ENCODE measurements around the gene MARVELD3. TPM values are rescaled to one million over a fixed set of nuclear protein-coding genes. Genes with fewer than 3 reads are reported as not detected.
"Not testable (repeated sequence)": the region's sequence is repeated elsewhere in the genome, so short reads cannot be mapped to it uniquely, and the experiment has no call there.

MARVELD3 gene
- total and polyA plus RNA-seq, 2 of the 8 experiments (the other 6 are each of a cell fraction or from before 2014, with no cell fraction given) = 18.0 to 34.8 TPM

- not testable (repeated sequence) for H4K8ac ChIP-seq (ENCODE audit: extremely low read depth, insufficient read depth, low read length); H2BK5ac ChIP-seq (ENCODE audit: low read depth, low read length); H3K36me3 ChIP-seq (ENCODE audit: control insufficient read depth in 2 of 4, insufficient read depth in 4 of 4, low read length in 3 of 4); H2AK5ac ChIP-seq (ENCODE audit: low read depth, low read length); H4K20me1 ChIP-seq (replicated peaks in 1 of 2; ENCODE audit: control insufficient read depth in 1 of 2, insufficient read depth in 2 of 2, low read length in 2 of 2); H3K4me1 ChIP-seq (replicated peaks in 1 of 4; ENCODE audit: control insufficient read depth in 3 of 4, insufficient read depth in 4 of 4, low read length in 3 of 4); H4K5ac ChIP-seq (ENCODE audit: insufficient read length, low read depth, low read length); H3K14ac ChIP-seq (ENCODE audit: insufficient read length); H2BK20ac ChIP-seq (ENCODE audit: low read length); H3K4me3 ChIP-seq (ENCODE audit: extremely low read depth in 1 of 4, insufficient read depth in 2 of 4, low read depth in 3 of 4, low read length in 4 of 4); FAIRE-seq; H3K79me2 ChIP-seq (ENCODE audit: control insufficient read depth in 1 of 2, insufficient read depth in 2 of 2, low read length in 2 of 2); H3K18ac ChIP-seq (ENCODE audit: extremely low read depth, low read length); H3K56ac ChIP-seq (replicated peaks; ENCODE audit: insufficient read length, low read depth, low read length); H2BK15ac ChIP-seq (ENCODE audit: low read length); H3K4ac ChIP-seq (replicated peaks; ENCODE audit: insufficient read length, low read depth, low read length); H2AFZ ChIP-seq (ENCODE audit: low read length); H3K4me2 ChIP-seq (ENCODE audit: insufficient read depth in 1 of 2, low read depth in 2 of 2, low read length in 2 of 2); H3K79me1 ChIP-seq (ENCODE audit: low read depth, low read length); H3K23me2 ChIP-seq (ENCODE audit: low read depth, low read length); H4K91ac ChIP-seq (replicated peaks; ENCODE audit: insufficient read length, low read length); H3K9me3 ChIP-seq (ENCODE audit: insufficient read depth in 2 of 2, low read depth in 1 of 2, low read length in 1 of 2); H2BK120ac ChIP-seq (replicated peaks; ENCODE audit: low read depth, low read length); H3K27me3 ChIP-seq (replicated peaks in 1 of 4; ENCODE audit: control insufficient read depth in 3 of 4, extremely low read depth in 1 of 4, insufficient read depth in 3 of 4, low read length in 3 of 4); DNase-seq (ENCODE audit: low read depth in 1 of 2, low spot score in 2 of 2); H2BK12ac ChIP-seq (ENCODE audit: low read depth, low read length); H3K27ac ChIP-seq (ENCODE audit: low read depth, low read length); H3K9ac ChIP-seq (replicated peaks in 1 of 4; ENCODE audit: extremely low read depth in 1 of 4, low read depth in 3 of 4, low read length in 3 of 4); H3K23ac ChIP-seq (ENCODE audit: insufficient read length)
- ChIA-PET POLR2A (ENCODE audit: partially characterized antibody) (interaction anchor here (1.3 kb wide), 1 partner anchor 8 kb away, joined by 3 read pairs; no protein-coding TSS in a partner anchor), CTCF (ENCODE audit: partially characterized antibody) (interaction anchor here (0.5 to 15.5 kb wide), 6 partner anchors 10 to 1346 kb away, joined by 3 to 89 read pairs (median 4); no protein-coding TSS in a partner anchor)
- WGBS, 2 experiments (ENCODE audit: extremely low coverage in 1 of 2, insufficient coverage in 1 of 2, insufficient read length in 1 of 2, insufficient replicate concordance in 2 of 2, low coverage in 1 of 2, low lambda C conversion rate in 2 of 2, missing lambda C conversion rate in 1 of 2) = 89% methylated on average over 5 of the region's 5 CpGs; no CpG with 5 or more reads in 1 of the 2 experiments
These were observed 43.5 kb upstream of the MARVELD3 start for GRCh38 chr16:71582553-71582848.

Measured in H1 (cell line).